GM12878 (cell line): ENCODE data around the gene PURA. TPM values are rescaled to one million over a fixed set of nuclear protein-coding genes. Genes with fewer than 3 reads are reported as not detected.
"Not testable (repeated sequence)": the region's sequence is repeated elsewhere in the genome, so short reads cannot be mapped to it uniquely, and the experiment has no call there.

Experiments used
- ATAC-seq: fragments of 200-7000 bp; cut with Tn5 transposase; 3 replicates; pipeline ENCODE4 v1.9.1; 2020; ENCODE audit warnings: mild to moderate bottlenecking, moderate library complexity
- BruUV-seq: library from RNA; stranded (reverse); fragments of 400-500 nt; replicated peaks from 2 replicates; lab custom pipeline; 2021; lab: Mats Ljungman, UMichigan
- CTCF ChIA-PET: fragments of 300-600 bp; sonication (Branson Sonifier 250); formaldehyde crosslinking; extraction: SDS; loops from one replicate; lab custom pipeline; 2021; ENCODE audit warnings: inconsistent platforms; lab: Yijun Ruan, JAX
- POLR2A ChIA-PET: fragments of 350-600 bp; formaldehyde crosslinking; extraction: SDS; loops from one replicate; lab custom pipeline; 2021; ENCODE audit warnings: inconsistent platforms; lab: Charles Lee
- RAD21 ChIA-PET: fragments of 300-600 bp; sonication (Branson Sonifier 250); formaldehyde crosslinking; loops from one replicate; lab custom pipeline; 2023; ENCODE audit warnings: antibody characterized with exemption; ENCODE audit not compliant: unreplicated experiment; lab: Charles Lee
- SMC1A ChIA-PET: fragments of 300-600 bp; sonication (Branson Sonifier 250); formaldehyde crosslinking; loops from one replicate; lab custom pipeline; 2023; ENCODE audit not compliant: unreplicated experiment, uncharacterized antibody; lab: Charles Lee
- DNase-seq: peaks from one replicate; pipeline ENCODE4 v3.0.0-alpha.2; 2011; ENCODE audit warnings: low read depth, low spot score
- FAIRE-seq: peaks from 3 replicates; lab custom pipeline; 2011; peaks lifted over from hg19 to GRCh38; lab: Jason Lieb, UNC
- H2AFZ ChIP-seq: 2 replicates; pipeline ENCODE4 v1.6.0; 2011; ENCODE audit warnings: low read depth, low read length, control low read depth; ENCODE audit not compliant: control insufficient read depth
- H3K27ac ChIP-seq: 2 replicates; pipeline ENCODE4 v1.5.1; 2011; ENCODE audit warnings: control low read depth; ENCODE audit not compliant: control insufficient read depth, insufficient read depth
- H3K27me3 ChIP-seq, 2 experiments: replicated peaks in 1 of 2; 2 replicates each; pipeline versions ENCODE4 v1.6.0 to v1.6.1; 2011; ENCODE audit warnings: low read length in 1 of 2; ENCODE audit not compliant: control insufficient read depth in 2 of 2, insufficient read depth in 2 of 2
- H3K36me3 ChIP-seq, 2 experiments: 2 replicates each; pipeline ENCODE4 v1.5.1; 2011; ENCODE audit warnings: low read length in 1 of 2; ENCODE audit not compliant: control insufficient read depth in 2 of 2, insufficient read depth in 2 of 2
- H3K4me1 ChIP-seq: 2 replicates; pipeline ENCODE4 v1.6.1; 2011; ENCODE audit warnings: mild to moderate bottlenecking, low read length, moderate library complexity, mixed read lengths; ENCODE audit not compliant: control insufficient read depth, insufficient read depth
- H3K4me2 ChIP-seq: 2 replicates; pipeline ENCODE4 v1.6.0; 2011; ENCODE audit warnings: control low read depth; ENCODE audit not compliant: control insufficient read depth, insufficient read depth
- H3K4me3 ChIP-seq: fragments of 200-600 bp; sonication (generic); 2 replicates; pipeline ENCODE4 v1.5.1; 2016
- H3K79me2 ChIP-seq: 2 replicates; pipeline ENCODE4 v1.6.0; 2011; ENCODE audit warnings: low read length; ENCODE audit not compliant: control insufficient read depth, insufficient read depth
- H3K9ac ChIP-seq: 2 replicates; pipeline ENCODE4 v1.8.0; 2011; ENCODE audit warnings: low read length, control low read depth, mixed read lengths; ENCODE audit not compliant: control insufficient read depth, insufficient read depth
- H3K9me3 ChIP-seq: replicated peaks from 3 replicates; pipeline ENCODE4 v1.5.1; 2011; ENCODE audit warnings: mild to moderate bottlenecking, low read length; ENCODE audit not compliant: control insufficient read depth, insufficient read depth
- H4K20me1 ChIP-seq: 2 replicates; pipeline ENCODE4 v1.6.0; 2011; ENCODE audit not compliant: control insufficient read depth, insufficient read depth
- LARP7 ChIP-seq: fragments of 450-650 bp; IDR thresholded peaks from 2 replicates; pipeline ENCODE4 v1.6.1; 2017; ENCODE audit warnings: mild to moderate bottlenecking
- NR2F1 ChIP-seq: fragments of 450-650 bp; conservative IDR thresholded peaks from 2 replicates; pipeline ENCODE4 v1.6.1; 2017; ENCODE audit warnings: mild to moderate bottlenecking
- SMARCA5 ChIP-seq: fragments of 450-650 bp; IDR thresholded peaks from 2 replicates; pipeline ENCODE4 v1.6.1; 2017; ENCODE audit warnings: mild to moderate bottlenecking
- WGBS: methylation state at CpG from one replicate; pipeline ENCODE4 v1.1.6; 2016; ENCODE audit warnings: low lambda C conversion rate; ENCODE audit not compliant: insufficient replicate concordance, insufficient coverage; ENCODE audit errors: missing lambda C conversion rate; 5-methylcytosine and 5-hydroxymethylcytosine counted together
- in situ Hi-C: fragments of 300-500 bp; cut with MboI; formaldehyde crosslinking; loops from 9 replicates; pipeline ENCODE4 v1.14.3; 2018; ENCODE audit warnings: mixed read lengths
- intact Hi-C: fragments of 100-400 bp; cut with micrococcal nuclease; formaldehyde crosslinking; loops from one replicate; pipeline ENCODE4 v1.14.2; 2022; ENCODE audit not compliant: unreplicated experiment
- polyA plus RNA-seq, 11 experiments: library from polyadenylated mRNA; depleted of rRNA in 4 of 11; unstranded in 6 of 11; stranded (reverse) in 5 of 11; fragments of >200 nt; fragmentation: Nextera tagmentation in 4 of 11; fragmentation: Illumina TruSeq in 1 of 11; extraction: Ambion mirVana in 4 of 11; extraction: Trizol in 1 of 11; gene quantifications; 1 replicate in 1 of 11; 2 replicates in 10 of 11; pipeline versions ENCODE4 v1.2.1 to v1.2.3, GENCODE V29; 2011 to 2016; ENCODE audit warnings: inconsistent platforms in 2 of 11, missing spikeins in 2 of 11, low read depth in 1 of 11
- total RNA-seq, 4 experiments: library from RNA; depleted of rRNA in 3 of 4; stranded (reverse); fragments of >200 nt in 3 of 4; fragmentation: Illumina TruSeq in 1 of 4; extraction: Trizol in 1 of 4; gene quantifications; 2 replicates each; pipeline versions ENCODE4 v1.2.1 to v1.2.3, GENCODE V29; 2013 to 2021
- TF ChIP-seq, protein P1 (sequence below), 3 experiments: IDR thresholded peaks in 2 of 3; conservative IDR thresholded peaks in 1 of 3; 2 replicates each; pipeline ENCODE4 v1.5.1; 2011; ENCODE audit warnings: low read depth in 3 of 3, low read length in 3 of 3, mild to moderate bottlenecking in 3 of 3, control low read depth in 2 of 3, moderate library complexity in 2 of 3, inconsistent platforms in 1 of 3, mixed read lengths in 1 of 3; ENCODE audit not compliant: control insufficient read depth in 2 of 3, insufficient read depth in 1 of 3; ENCODE audit errors: extremely low read depth in 1 of 3
- TF ChIP-seq, protein P2 (sequence below): fragments of 450-650 bp; IDR thresholded peaks from 2 replicates; pipeline ENCODE4 v1.6.1; 2017; ENCODE audit warnings: low read depth, mild to moderate bottlenecking, moderate library complexity
- TF ChIP-seq, protein P3 (sequence below): fragments of 450-650 bp; IDR thresholded peaks from 2 replicates; pipeline ENCODE4 v1.6.1; 2016; ENCODE audit warnings: mild to moderate bottlenecking

The PURA gene
- total and polyA plus RNA-seq, 10 of the 15 experiments (the other 5 are each of a cell fraction or from before 2014, with no cell fraction given) = 3.3 to 11.8 (median 5.8) TPM

DNA sequence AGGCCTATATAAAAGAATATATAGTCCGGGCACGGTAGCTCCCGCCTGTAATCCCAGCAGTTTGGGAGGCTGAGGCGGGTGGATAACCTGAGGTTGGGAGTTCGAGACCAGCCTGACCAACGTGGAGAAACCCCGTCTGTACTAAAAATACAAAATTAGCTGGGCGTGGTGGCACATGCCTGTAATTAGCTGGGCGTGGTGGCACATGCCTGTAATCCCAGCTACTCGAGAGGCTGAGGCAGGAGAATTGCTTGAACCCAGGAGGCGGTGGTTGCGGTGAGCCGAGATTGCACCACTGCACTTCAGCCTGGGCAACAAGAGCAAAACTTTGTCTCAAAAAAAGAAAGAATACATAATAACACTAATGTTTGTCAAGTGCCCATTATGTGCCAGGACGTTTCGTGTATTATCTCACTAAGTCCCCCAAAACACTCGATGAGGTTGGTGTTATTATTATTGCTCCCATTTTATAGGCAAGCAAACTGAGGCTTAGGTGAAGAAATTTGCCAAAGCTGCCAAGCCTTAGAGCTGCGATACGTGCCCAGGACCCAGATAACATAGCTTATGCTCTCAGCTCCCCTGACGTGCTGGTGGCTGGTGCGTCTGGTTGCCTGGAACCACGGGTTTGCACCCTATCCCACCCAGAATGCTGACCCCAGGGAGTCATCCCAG is 40.9 kb downstream of the PURA start:
- H2AFZ ChIP-seq, H3K4me2 ChIP-seq, H3K27me3 ChIP-seq, H3K4me1 ChIP-seq, H3K9me3 ChIP-seq, POLR2A ChIA-PET, BruUV-seq, DNase-seq, H3K9ac ChIP-seq, H3K79me2 ChIP-seq, FAIRE-seq, ATAC-seq, H3K36me3 ChIP-seq, H3K4me3 ChIP-seq, H4K20me1 ChIP-seq, H3K27ac ChIP-seq: not testable (repeated sequence)
- intact Hi-C loops (loop anchor here (5.0 kb wide), 1 partner anchor 293 kb away; no protein-coding TSS in a partner anchor), in situ Hi-C loops (loop anchor here (5.0 kb wide), 2 partner anchors 73 to 368 kb away; no protein-coding TSS in a partner anchor)
- CTCF ChIA-PET = interaction anchor here (0.7 to 19.8 kb wide), 11 partner anchors 10 to 367 kb away, joined by 3 to 353 read pairs (median 4); no protein-coding TSS in a partner anchor
- RAD21 ChIA-PET = interaction anchor here (0.6 to 8.0 kb wide), 5 partner anchors 13 to 186 kb away, joined by 3 to 60 read pairs (median 4); no protein-coding TSS in a partner anchor
- SMC1A ChIA-PET = interaction anchor here (0.8 to 5.8 kb wide), 9 partner anchors 10 to 368 kb away, joined by 3 to 58 read pairs (median 4); no protein-coding TSS in a partner anchor
- 58% methylated on average over 21 of the region's 21 CpGs for WGBS

DNA sequence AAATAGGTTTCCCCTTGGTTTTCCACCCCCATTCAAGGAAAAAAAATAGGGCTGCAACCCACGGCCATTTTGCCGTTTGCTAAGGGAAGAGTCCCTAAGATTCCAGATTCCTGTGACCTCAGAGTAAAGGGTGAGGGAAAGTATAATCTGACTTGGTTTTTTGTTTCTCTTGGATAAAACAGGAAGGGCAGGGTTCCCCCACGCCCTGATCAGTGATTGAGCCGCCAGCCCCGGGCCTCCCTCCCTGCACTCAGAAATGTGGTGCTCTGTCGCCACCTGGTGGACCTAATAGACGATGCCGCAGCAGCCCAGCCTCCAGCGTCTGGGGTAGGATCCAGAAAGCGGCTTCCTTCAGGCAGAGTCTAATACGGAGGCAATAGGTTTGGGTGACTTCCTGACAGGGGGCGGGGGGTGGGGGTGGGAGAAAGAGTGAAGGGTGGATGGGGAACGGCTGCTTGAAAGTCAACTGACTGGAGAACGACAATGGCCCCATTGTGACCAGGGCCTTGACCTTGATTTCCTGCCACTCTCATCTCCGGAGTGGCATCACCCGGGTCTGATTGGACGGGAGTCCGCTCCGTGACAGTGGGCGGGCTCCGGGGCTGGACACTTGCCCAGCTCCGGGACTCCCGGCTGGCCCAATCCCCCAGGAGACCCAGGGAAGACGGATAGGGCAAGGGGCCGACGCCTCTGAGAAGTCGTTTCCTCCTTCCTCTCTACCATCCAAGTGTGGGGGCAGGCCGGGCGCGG is 43.3 kb downstream of the PURA start:
- ChIA-PET POLR2A (no interaction called here), SMC1A (interaction anchor here (1.2 to 5.8 kb wide), 6 partner anchors 11 to 83 kb away, joined by 4 to 58 read pairs (median 4); no protein-coding TSS in a partner anchor), CTCF (interaction anchor here (1.0 to 19.8 kb wide), 11 partner anchors 12 to 370 kb away, joined by 3 to 353 read pairs (median 6); no protein-coding TSS in a partner anchor), RAD21 (interaction anchor here (0.6 to 8.0 kb wide), 6 partner anchors 13 to 1463 kb away, joined by 3 to 60 read pairs (median 4); no protein-coding TSS in a partner anchor)
- DNase-seq = peak; percentile 33
- Histone ChIP-seq H3K79me2 (no peaks in the 10 kb centered on the region), H3K27me3 (no peaks in the 10 kb centered on the region; a peak in 1 of 4 replicates), H4K20me1 (no peaks in the 10 kb centered on the region), H3K27ac (peak overlapping the region; percentile 24; the same call in 1 of the 2 replicates), H3K9me3 (no peaks in the 10 kb centered on the region), H2AFZ (peak overlapping the region; percentile 88), H3K4me1 (peaks cover 4% of the 10 kb centered on the region), H3K9ac (peak overlapping the region; percentile 62), H3K36me3 (no peaks in the 10 kb centered on the region), H3K4me3 (peak overlapping the region; percentile 41; the same call in 1 of the 2 replicates), H3K4me2 (peak overlapping the region; percentile 75)
- in situ Hi-C loops = loop anchor here (5.0 kb wide), 1 partner anchor 370 kb away; no protein-coding TSS in a partner anchor
- no TSS peak for BruUV-seq
- intact Hi-C loops = loop anchor here (1.0 to 5.0 kb wide), 5 partner anchors 84 to 370 kb away; no protein-coding TSS in a partner anchor
- FAIRE-seq = peak; percentile 81
- WGBS = 10% methylated on average over 30 of the region's 30 CpGs
- ATAC-seq = peak; percentile 99
- TF ChIP-seq, protein P1, sequence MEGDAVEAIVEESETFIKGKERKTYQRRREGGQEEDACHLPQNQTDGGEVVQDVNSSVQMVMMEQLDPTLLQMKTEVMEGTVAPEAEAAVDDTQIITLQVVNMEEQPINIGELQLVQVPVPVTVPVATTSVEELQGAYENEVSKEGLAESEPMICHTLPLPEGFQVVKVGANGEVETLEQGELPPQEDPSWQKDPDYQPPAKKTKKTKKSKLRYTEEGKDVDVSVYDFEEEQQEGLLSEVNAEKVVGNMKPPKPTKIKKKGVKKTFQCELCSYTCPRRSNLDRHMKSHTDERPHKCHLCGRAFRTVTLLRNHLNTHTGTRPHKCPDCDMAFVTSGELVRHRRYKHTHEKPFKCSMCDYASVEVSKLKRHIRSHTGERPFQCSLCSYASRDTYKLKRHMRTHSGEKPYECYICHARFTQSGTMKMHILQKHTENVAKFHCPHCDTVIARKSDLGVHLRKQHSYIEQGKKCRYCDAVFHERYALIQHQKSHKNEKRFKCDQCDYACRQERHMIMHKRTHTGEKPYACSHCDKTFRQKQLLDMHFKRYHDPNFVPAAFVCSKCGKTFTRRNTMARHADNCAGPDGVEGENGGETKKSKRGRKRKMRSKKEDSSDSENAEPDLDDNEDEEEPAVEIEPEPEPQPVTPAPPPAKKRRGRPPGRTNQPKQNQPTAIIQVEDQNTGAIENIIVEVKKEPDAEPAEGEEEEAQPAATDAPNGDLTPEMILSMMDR (IDR thresholded peaks at IDR 0.05 in 2 of 3, conservative IDR thresholded peaks at IDR 0.05 in 1 of 3; ENCODE audit: control insufficient read depth in 2 of 3, extremely low read depth in 1 of 3, insufficient read depth in 1 of 3, low read depth in 3 of 3, low read length in 3 of 3) = peak; percentile 88 to 95 (median 94)
- TF ChIP-seq LARP7 = peak; percentile 30; the same call in 1 of the 2 replicates
- TF ChIP-seq, protein P2, sequence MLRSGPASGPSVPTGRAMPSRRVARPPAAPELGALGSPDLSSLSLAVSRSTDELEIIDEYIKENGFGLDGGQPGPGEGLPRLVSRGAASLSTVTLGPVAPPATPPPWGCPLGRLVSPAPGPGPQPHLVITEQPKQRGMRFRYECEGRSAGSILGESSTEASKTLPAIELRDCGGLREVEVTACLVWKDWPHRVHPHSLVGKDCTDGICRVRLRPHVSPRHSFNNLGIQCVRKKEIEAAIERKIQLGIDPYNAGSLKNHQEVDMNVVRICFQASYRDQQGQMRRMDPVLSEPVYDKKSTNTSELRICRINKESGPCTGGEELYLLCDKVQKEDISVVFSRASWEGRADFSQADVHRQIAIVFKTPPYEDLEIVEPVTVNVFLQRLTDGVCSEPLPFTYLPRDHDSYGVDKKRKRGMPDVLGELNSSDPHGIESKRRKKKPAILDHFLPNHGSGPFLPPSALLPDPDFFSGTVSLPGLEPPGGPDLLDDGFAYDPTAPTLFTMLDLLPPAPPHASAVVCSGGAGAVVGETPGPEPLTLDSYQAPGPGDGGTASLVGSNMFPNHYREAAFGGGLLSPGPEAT = no peak
- TF ChIP-seq, protein P3, sequence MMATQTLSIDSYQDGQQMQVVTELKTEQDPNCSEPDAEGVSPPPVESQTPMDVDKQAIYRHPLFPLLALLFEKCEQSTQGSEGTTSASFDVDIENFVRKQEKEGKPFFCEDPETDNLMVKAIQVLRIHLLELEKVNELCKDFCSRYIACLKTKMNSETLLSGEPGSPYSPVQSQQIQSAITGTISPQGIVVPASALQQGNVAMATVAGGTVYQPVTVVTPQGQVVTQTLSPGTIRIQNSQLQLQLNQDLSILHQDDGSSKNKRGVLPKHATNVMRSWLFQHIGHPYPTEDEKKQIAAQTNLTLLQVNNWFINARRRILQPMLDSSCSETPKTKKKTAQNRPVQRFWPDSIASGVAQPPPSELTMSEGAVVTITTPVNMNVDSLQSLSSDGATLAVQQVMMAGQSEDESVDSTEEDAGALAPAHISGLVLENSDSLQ = peak; percentile 85
- peak; percentile 78; the same call in 1 of the 2 replicates for TF ChIP-seq SMARCA5
- peak; percentile 56 for TF ChIP-seq NR2F1
